Breast epithelium (tissue), 3 donors: ENCODE data around the gene SNX30.

Experiments
- CTCF ChIP-seq, 3 donors: fragments of 450-650 bp; IDR thresholded peaks; one replicate each; pipeline ENCODE4 v1.5.1; 2016 to 2017; ENCODE audit warnings: antibody characterized with exemption in 3 of 3, mild to moderate bottlenecking in 3 of 3, moderate library complexity in 3 of 3
- POLR2A ChIP-seq: fragments of 450-650 bp; IDR thresholded peaks from one replicate; pipeline ENCODE4 v1.6.1; 2016; ENCODE audit warnings: antibody characterized with exemption, mild to moderate bottlenecking, moderate library complexity
- POLR2AphosphoS5 ChIP-seq, 3 donors: sonication (generic); formaldehyde crosslinking; IDR thresholded peaks; one replicate each; pipeline ENCODE4 v1.6.1; 2017; ENCODE audit warnings: antibody characterized with exemption in 3 of 3

GRCh38 chr9:112839331-112839730 lies 88.8 kb downstream of the SNX30 start:
- TF ChIP-seq CTCF (IDR thresholded peaks at IDR 0.05): no peak
- no peak for TF ChIP-seq POLR2A
- no peak for TF ChIP-seq POLR2AphosphoS5 (IDR thresholded peaks at IDR 0.05)
